Colonic mucosa (tissue), 4 donors: ENCODE measurements around the gene CUL1. TPM values are rescaled to one million over a fixed set of nuclear protein-coding genes. Genes with fewer than 3 reads are reported as not detected.

Experiments used
- DNase-seq: peaks from one replicate; pipeline ENCODE4 v3.0.0-alpha.2; 2020
- H3K27ac ChIP-seq: fragments of 200-600 bp; one replicate; pipeline ENCODE4 v1.8.0; 2021
- H3K27me3 ChIP-seq: fragments of 200-600 bp; one replicate; pipeline ENCODE4 v1.8.0; 2021
- H3K36me3 ChIP-seq: fragments of 200-600 bp; one replicate; pipeline ENCODE4 v1.8.0; 2021
- H3K4me1 ChIP-seq: fragments of 200-600 bp; one replicate; pipeline ENCODE4 v1.8.0; 2021; ENCODE audit warnings: mild to moderate bottlenecking
- H3K4me3 ChIP-seq: fragments of 200-600 bp; one replicate; pipeline ENCODE4 v1.8.0; 2021
- H3K9ac ChIP-seq, 2 donors: one replicate each; pipeline ENCODE4 v1.7.0; 2013; ENCODE audit warnings: control low read depth in 2 of 2, low read depth in 2 of 2, low read length in 2 of 2
- H3K9me3 ChIP-seq: fragments of 200-600 bp; one replicate; pipeline ENCODE4 v1.8.0; 2021
- intact Hi-C: fragments of 100-400 bp; cut with DNase I; formaldehyde crosslinking; loops from one replicate; pipeline ENCODE4 v1.14.1; 2022
- total RNA-seq, 2 donors: library from RNA; stranded (reverse); fragmentation: NEBNext Ultra II Directional in 1 of 2; extraction: Animal tissue kit (Norgen Biotek cat#: 25700) in 1 of 2; gene quantifications; one replicate each; pipeline ENCODE4 v1.2.1, GENCODE V29; 2021
- TF ChIP-seq, protein P1 (sequence below): fragments of 200-600 bp; IDR thresholded peaks from one replicate; pipeline ENCODE4 v1.8.0; 2022; ENCODE audit warnings: antibody characterized with exemption, mild to moderate bottlenecking
- donor health status: healthy.
- donor health status: DM: no; HTN: no; CAD: no.
- donor health status: DM: no; HTN: no; CAD: no.

Gene CUL1
- total RNA-seq, 2 donors from 2014 or later, result 36.2 to 36.9 TPM

DNA sequence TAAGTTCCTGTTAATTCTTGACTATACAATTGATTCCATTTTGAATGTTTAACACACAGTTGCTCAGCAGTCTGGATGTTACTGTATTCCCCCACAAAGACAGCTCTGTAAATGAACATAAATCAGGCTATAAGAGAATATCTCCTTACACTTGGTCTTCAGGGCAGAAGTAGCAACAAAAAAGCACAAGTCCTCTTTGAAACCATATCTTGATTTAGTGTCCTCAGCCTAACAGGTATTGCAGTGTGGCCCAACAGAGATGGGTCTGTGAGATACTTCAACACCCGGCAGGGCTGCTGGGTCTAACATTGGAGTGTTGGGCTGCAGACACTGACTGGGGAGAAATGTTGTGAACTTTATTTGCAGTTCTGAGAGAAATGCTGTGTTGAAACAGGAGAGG is 75.8 kb downstream of the CUL1 start:
- Histone ChIP-seq H3K27ac (no peak overlapping the region), H3K4me3 (no peak overlapping the region), H3K9ac (no peak overlapping the region), H3K9me3 (no peaks in the 10 kb centered on the region), H3K27me3 (no peaks in the 10 kb centered on the region), H3K4me1 (no peaks in the 10 kb centered on the region), H3K36me3 (peaks cover 9% of the 10 kb centered on the region)
- intact Hi-C loops, result no loop called here
- TF ChIP-seq, protein P1, sequence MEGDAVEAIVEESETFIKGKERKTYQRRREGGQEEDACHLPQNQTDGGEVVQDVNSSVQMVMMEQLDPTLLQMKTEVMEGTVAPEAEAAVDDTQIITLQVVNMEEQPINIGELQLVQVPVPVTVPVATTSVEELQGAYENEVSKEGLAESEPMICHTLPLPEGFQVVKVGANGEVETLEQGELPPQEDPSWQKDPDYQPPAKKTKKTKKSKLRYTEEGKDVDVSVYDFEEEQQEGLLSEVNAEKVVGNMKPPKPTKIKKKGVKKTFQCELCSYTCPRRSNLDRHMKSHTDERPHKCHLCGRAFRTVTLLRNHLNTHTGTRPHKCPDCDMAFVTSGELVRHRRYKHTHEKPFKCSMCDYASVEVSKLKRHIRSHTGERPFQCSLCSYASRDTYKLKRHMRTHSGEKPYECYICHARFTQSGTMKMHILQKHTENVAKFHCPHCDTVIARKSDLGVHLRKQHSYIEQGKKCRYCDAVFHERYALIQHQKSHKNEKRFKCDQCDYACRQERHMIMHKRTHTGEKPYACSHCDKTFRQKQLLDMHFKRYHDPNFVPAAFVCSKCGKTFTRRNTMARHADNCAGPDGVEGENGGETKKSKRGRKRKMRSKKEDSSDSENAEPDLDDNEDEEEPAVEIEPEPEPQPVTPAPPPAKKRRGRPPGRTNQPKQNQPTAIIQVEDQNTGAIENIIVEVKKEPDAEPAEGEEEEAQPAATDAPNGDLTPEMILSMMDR, result no peak
- no peak for DNase-seq

DNA sequence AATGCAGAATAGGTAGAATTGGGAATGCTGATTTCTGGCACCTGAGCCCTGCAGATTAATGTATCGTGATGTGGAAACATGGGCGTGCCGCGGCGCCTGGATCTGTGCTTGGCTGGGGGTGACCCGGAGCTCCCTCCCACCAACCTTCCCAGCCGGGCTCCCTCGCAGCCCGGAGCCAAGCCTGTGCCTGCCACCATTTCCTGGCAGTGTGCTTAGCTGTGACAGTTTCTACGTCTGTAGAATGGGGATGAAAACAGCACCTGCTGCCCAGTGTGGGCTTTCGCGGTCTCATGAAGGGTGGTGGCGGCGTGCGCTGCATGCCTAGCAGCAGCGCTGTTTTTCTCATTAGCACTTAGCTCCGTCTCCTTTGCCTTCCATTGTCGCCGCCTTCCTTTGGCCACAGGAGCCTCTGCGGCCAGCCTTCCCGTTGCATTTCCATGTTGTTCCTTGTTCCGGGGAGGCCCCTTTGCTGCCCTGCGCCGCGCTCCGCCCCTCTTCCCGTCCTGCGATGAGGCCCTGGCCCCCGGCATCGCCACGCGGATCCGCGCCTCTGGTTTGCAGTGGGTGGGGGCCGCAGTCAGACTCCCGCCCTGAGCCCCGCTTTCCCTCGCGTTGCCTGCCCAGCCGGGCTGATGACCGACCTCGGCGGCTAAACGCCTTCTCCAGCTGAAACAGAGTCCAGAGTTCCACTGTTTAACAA is 84.2 kb downstream of the CUL1 start:
- Histone ChIP-seq H3K27me3 (no peaks in the 10 kb centered on the region), H3K27ac (no peak overlapping the region), H3K4me1 (no peaks in the 10 kb centered on the region), H3K9ac (no peak overlapping the region), H3K36me3 (no peaks in the 10 kb centered on the region), H3K4me3 (no peak overlapping the region), H3K9me3 (no peaks in the 10 kb centered on the region)
- TF ChIP-seq, protein P1, result no peak
- no peak for DNase-seq
- intact Hi-C loops, result no loop called here

DNA sequence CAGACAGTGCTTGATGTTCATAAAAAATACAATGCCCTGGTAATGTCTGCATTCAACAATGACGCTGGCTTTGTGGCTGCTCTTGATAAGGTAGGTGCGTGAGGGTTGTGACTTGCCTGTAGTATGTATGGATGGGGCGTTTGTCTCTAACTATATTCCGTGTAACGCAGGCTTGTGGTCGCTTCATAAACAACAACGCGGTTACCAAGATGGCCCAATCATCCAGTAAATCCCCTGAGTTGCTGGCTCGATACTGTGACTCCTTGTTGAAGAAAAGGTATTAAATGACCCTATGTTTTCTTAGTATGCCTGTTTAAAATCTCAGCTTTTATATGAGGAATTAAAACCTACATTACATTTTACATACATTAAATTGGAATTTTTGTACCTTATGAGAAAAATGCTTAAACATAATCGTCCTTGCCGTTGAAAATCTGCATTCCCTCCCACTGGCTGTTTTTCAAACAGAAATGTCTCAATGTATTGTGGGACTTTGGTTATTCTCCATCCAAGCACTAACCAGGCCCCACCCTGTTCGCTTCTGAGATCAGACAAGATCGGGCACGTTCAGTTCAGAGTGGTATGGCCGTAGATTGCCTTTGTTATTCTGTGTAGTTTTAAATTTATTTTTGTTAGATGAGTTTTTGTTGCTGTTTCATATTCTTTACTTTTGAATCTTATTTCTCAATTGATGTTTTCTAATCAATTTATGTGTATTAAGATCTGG is 85.3 kb downstream of the CUL1 start:
- Histone ChIP-seq H3K27ac (no peak overlapping the region), H3K9me3 (no peaks in the 10 kb centered on the region), H3K9ac (no peak overlapping the region), H3K27me3 (no peaks in the 10 kb centered on the region), H3K36me3 (no peaks in the 10 kb centered on the region), H3K4me1 (no peaks in the 10 kb centered on the region), H3K4me3 (no peak overlapping the region)
- DNase-seq, result no peak
- TF ChIP-seq, protein P1, result no peak
- intact Hi-C loops, result no loop called here

DNA sequence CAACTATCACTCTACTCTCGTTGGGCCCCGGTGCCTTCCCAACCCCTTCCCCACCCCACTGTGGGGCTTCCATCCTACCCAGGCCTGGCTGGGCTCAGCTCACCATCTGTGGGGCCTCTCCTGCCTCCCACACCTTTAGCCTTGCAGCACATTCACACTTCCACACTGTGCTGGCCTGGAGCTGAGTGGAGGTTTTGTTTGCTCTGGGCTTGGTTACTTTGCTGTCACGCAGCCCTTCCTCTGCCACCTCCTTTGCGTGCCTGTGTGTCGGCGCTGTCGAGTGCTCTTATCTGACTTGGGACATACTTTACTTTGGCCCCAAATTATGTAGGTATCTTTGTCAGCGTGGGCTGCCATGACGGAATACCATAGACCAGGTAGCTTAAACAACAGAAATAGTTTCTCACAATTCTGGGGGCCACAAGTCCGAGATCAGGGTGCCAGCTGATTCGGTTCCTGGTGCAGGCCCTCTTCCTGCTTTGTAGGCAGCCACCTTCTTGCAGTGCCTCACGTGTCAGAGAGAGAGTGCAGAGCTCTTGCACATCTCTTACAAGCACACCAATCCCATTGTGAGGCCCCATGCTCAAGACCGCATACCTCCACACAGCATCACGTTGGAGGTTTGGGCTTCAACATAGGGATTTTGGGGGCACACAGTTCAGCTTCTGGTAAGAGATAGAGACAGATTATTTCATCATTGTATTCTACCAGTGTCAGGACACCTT is 89.0 kb downstream of the CUL1 start:
- no peaks in the 10 kb centered on the region for H3K27me3 ChIP-seq
- no peak overlapping the region for H3K9ac ChIP-seq
- TF ChIP-seq, protein P1, result no peak
- H3K4me1 ChIP-seq, result no peaks in the 10 kb centered on the region
- no peak overlapping the region for H3K4me3 ChIP-seq
- no peaks in the 10 kb centered on the region for H3K36me3 ChIP-seq
- intact Hi-C loops, result no loop called here
- no peaks in the 10 kb centered on the region for H3K9me3 ChIP-seq
- DNase-seq, result no peak
- H3K27ac ChIP-seq, result no peak overlapping the region

DNA sequence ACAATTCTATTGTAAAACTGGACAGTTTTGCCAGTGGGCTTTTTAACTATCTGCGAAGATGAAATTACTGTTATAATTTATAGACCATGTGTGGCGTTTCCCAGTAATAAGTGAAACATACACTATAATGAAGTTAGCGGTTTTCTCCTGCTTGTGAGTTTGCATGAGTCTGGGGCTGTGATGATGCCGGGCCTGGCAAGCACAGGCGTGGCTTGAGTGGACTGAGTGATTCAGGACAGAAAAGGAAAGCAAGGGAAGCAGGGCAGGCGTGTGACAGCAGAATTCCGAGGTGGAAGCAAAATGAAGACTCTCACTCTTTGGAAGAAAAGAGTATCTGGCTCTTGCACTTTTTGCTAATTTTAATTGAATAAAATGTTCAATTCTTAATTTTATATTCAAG is 90.5 kb downstream of the CUL1 start:
- Histone ChIP-seq H3K9me3 (no peaks in the 10 kb centered on the region), H3K9ac (no peak overlapping the region), H3K36me3 (no peaks in the 10 kb centered on the region), H3K4me1 (no peaks in the 10 kb centered on the region), H3K27ac (no peak overlapping the region), H3K4me3 (no peak overlapping the region), H3K27me3 (no peaks in the 10 kb centered on the region)
- intact Hi-C loops, result no loop called here
- DNase-seq, result no peak
- TF ChIP-seq, protein P1, result no peak
